Cardiac septum (tissue), 1 donor: Measurements from ENCODE around the gene ZBTB4. TPM values are rescaled to one million over a fixed set of nuclear protein-coding genes. Genes with fewer than 3 reads are reported as not detected.
A peak's percentile ranks its signal among the peaks of the same experiment; 100 is the strongest.
"Not testable (repeated sequence)": the region's sequence is repeated elsewhere in the genome, so short reads cannot be mapped to it uniquely, and the experiment has no call there.

Experiments
- DNase-seq: peaks from one replicate; pipeline ENCODE4 v3.0.0-alpha.2; 2020; ENCODE audit warnings: low spot score
- intact Hi-C: fragments of 100-400 bp; cut with DNase I; formaldehyde crosslinking; loops from one replicate; pipeline ENCODE4 v1.14.0; 2022
- total RNA-seq: library from RNA; stranded (reverse); fragmentation: NEBNext Ultra II Directional; extraction: Animal tissue kit (Norgen Biotek cat#: 25700); gene quantifications from one replicate; pipeline ENCODE4 v1.2.1, GENCODE V29; 2021
- donor health status: DM: no; HTN: no; CAD: no.

The ZBTB4 gene
- total RNA-seq, 1 donor from 2014 or later: 69.4 TPM

GRCh38 chr17:7497228-7497627 lies 17.8 kb upstream of the ZBTB4 start:
- DNase-seq: no peak
- intact Hi-C loops: no loop called here

DNA sequence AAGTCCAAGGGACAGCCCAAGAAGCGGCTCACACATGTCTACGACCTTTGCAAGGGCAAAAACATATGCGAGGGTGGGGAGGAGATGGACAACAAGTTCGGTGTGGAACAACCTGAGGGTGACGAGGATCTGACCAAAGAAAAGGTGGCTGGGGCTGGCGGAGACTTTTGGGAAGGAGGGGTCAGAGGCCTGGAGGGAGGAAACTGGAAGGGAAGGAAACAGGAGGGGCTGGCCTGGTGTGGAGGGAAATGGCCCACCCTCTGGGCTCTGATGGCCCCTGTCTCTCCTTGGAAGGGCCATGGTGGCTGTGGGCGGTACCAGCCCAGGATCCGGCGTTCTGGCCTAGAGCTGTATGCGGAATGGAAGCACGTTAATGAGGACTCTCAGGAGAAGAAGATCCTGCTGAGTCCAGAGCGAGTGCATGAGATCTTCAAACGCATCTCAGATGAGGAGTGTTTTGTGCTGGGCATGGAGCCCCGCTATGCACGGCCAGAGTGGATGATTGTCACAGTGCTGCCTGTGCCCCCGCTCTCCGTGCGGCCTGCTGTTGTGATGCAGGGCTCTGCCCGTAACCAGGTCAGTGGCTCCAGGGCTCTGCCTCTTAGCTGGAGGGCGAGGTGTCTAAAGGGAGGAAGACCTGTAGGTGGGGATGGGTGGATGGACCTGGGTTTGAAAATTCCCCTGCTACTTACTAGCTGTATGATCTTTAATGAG lies 17.2 kb upstream of the ZBTB4 start:
- intact Hi-C loops: no loop called here

GRCh38 chr17:7495906-7496434 lies 16.5 kb upstream of the ZBTB4 start:
- DNase-seq: no peak
- intact Hi-C loops: no loop called here

More for the DNA sequence above, 17.2 kb upstream of the ZBTB4 start:
- DNase-seq: peak; percentile 76

GRCh38 chr17:7493941-7494340 lies 14.5 kb upstream of the ZBTB4 start:
- intact Hi-C loops: no loop called here
- no peak for DNase-seq

GRCh38 chr17:7491583-7491982 lies 12.2 kb upstream of the ZBTB4 start:
- no peak for DNase-seq
- intact Hi-C loops: no loop called here

GRCh38 chr17:7490144-7490543 lies 10.7 kb upstream of the ZBTB4 start:
- no peak for DNase-seq
- intact Hi-C loops: no loop called here

GRCh38 chr17:7486181-7486580 lies 6.8 kb upstream of the ZBTB4 start:
- intact Hi-C loops: no loop called here
- no peak for DNase-seq

DNA sequence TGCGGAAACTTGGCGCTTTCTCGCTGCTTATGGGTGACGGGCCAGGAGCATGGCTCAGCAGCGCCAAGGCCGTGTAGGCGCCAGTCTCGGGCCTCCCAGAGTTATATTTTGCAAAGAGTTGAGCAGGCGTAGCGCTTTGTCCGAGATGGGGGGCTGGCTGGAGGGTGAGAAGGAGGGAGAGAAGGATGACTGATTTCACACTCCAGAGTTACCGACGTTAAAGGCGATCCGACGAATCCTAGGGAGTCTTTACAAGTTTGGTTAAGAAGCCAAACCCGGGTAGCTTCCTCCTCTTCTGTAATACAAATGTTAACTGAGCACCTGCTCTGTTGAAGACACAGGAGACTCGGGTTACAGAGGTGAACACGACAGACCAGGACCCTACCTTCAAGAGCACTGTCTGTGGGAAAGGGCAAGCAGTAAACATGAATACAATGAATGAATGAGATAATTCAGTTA lies 5.5 kb upstream of the ZBTB4 start:
- intact Hi-C loops: loop anchor here (1.0 to 2.0 kb wide), 3 partner anchors 46 to 134 kb away; partner anchors contain the start of genes FGF11 and TNFSF13
- DNase-seq: no peak

DNA sequence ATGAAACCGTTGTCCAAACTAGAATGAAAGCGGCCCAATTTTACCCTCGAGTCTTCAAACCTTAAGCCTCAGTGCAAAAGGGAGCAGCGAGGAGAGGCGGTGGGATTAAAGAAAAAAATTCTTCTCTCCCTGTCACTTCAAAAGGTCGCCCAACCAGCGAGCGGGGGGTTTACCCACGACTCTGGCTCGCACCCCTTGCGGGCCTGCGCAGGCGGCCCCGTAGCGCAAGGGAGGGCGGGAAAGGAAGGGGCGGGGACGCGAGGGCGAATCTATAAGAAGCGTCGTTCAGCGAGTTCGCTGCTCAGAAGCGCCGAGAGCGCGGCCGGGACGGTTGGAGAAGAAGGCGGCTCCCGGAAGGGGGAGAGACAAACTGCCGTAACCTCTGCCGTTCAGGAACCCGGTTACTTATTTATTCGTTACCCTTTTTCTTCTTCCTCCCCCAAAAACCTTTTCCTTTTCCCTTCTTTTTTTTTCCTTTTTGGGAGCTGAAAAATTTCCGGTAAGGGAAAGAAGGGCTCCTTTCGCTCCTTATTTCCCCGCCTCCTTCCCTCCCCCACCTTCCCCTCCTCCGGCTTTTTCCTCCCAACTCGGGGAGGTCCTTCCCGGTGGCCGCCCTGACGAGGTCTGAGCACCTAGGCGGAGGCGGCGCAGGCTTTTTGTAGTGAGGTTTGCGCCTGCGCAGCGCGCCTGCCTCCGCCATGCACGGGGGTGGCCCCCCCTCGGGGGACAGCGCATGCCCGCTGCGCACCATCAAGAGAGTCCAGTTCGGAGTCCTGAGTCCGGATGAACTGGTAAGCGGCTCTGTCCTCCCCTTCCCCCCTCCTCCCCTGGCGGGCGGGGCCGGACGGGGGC lies 4.9 kb upstream of the ZBTB4 start, which contains the start of gene POLR2A:
Gene POLR2A, plus strand, starts transcription at position 300 of the 852 bp plus-strand sequence.
- DNase-seq: peak; percentile 99

GRCh38 chr17:7483255-7484066 lies 4.0 kb upstream of the ZBTB4 start:
- DNase-seq: peak; percentile 98
- intact Hi-C loops: loop anchor here (1.0 to 2.0 kb wide), 3 partner anchors 45 to 132 kb away; partner anchors contain the start of genes FGF11 and TNFSF13

More for the DNA sequence above, 4.9 kb upstream of the ZBTB4 start, which contains the start of gene POLR2A:
- intact Hi-C loops: loop anchor here (1.0 to 2.0 kb wide), 3 partner anchors 45 to 133 kb away; partner anchors contain the start of genes FGF11 and TNFSF13

DNA sequence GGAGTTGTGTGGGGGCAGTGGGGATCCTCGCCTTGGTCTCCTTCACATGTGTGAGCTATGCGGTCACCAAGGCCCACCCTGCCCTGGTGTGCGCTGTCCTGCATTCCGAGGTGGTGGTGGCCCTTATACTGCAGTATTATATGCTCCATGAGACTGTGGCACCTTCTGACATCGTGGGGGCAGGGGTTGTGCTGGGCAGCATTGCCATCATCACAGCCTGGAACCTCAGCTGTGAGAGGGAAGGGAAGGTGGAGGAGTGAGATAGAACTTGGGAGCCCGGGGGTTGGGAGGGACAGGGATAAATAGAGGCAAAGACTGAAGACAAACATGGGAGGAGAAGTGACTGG lies 3.3 kb upstream of the ZBTB4 start:
- intact Hi-C loops, DNase-seq: not testable (repeated sequence)

DNA sequence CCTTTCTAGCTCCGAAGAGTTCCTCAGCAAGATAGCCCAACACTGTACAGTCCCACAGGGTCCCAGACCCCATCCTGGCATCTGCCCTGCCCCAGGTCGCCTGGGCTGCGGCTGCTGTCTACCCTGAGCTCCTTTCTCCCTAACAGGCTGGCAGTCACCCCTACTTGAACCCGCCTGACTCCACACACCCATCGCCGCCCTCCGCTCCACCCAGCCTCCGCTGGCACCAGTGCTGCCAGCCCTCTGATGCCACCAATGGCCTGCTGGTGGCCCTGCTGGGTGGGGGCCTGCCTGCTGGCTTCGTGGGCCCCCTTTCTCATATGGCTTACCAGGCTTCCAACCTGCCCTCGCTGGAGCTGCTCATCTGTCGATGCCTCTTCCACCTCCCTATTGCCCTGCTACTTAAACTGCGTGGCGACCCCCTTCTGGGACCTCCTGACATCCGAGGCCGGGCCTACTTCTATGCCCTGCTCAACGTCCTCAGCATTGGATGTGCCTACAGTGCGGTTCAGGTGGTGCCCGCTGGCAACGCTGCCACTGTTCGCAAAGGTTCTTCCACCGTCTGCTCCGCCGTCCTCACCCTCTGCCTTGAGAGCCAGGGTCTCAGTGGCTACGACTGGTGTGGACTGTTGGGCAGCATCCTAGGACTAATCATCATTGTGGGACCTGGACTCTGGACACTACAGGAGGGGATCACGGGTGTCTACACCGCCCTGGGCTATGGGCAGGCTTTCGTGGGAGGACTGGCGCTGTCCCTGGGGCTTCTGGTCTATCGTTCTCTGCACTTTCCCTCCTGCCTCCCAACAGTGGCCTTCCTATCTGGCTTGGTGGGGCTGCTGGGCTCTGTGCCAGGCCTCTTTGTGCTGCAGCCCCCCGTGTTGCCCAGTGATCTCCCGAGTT lies 2.7 kb upstream of the ZBTB4 start:
- DNase-seq, intact Hi-C loops: not testable (repeated sequence)

- intact Hi-C loops, DNase-seq: not testable (repeated sequence)
Observed at GRCh38 chr17:7481275-7481674, 1.8 kb upstream of the ZBTB4 start, which contains the start of gene SLC35G6. SLC35G6 (plus strand) TSS chr17:7481446; CDS start chr17:7481517, 71 bp downstream.

GRCh38 chr17:7480089-7480384 lies 606 bp upstream of the ZBTB4 start:
- DNase-seq: no peak
- intact Hi-C loops: no loop called here

GRCh38 chr17:7478276-7479212 lies 887 bp downstream of the ZBTB4 start:
- DNase-seq: no peak
- intact Hi-C loops: no loop called here

DNA sequence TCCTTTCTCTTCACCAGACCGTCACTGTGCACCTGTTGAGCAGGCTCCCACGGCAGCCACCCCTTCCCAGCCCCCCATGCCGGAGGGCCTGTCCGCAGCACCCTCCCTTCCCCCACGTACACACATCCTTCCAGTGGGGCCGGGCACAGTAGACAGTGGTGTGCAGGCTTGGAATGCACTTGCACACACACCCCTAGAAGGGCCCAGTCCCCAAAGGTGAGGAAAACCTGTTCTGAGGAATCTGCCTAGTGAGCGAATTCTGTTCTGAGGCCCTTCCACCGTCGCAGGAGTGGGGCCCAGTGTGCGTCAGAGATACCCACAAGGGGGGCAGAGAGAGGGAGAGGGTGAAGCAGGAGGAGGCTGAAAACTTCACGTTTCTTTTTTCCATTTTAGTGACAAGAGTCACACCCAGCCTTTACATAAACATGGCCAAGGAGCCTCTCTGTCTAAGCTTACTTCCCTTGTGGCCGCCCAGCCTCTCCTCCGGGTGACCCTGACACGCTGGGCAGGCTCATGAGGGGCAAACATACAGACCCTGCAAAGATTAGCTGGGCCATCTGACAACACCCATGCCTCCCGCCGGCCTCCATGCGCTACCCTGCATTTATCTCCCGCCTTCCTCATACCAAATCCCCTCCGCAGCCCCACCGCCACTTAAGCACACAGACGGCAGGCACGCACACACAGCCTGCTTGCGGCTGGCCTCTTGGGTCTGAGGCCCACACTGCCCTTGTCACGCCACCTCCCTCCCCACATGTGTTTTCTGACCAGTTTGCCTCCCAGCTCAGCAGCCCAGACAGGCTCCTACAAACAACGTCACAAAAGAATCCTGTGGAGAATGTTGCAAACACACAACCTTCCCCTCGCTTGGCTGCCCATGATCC lies 1.8 kb downstream of the ZBTB4 start:
- intact Hi-C loops: loop anchor here (2.0 kb wide), 1 partner anchor 39 kb away; the partner anchor contains the start of gene FGF11
- no peak for DNase-seq
